H9 (cell line): ENCODE results near the gene DCAF4. TPM values are rescaled to one million over a fixed set of nuclear protein-coding genes. Genes with fewer than 3 reads are reported as not detected.

Source experiments
- DNase-seq: peaks from one replicate; pipeline ENCODE4 v3.0.0-alpha.2; 2017
- H2AFZ ChIP-seq: one replicate; pipeline ENCODE4 v1.6.1; 2013; ENCODE audit warnings: mild to moderate bottlenecking, low read length, control low read depth, moderate library complexity
- H2AK5ac ChIP-seq: 2 replicates; pipeline ENCODE4 v1.6.1; 2013; ENCODE audit warnings: low read length, control low read depth, mixed read lengths; ENCODE audit not compliant: insufficient read length
- H2BK120ac ChIP-seq: one replicate; pipeline ENCODE4 v1.6.1; 2013; ENCODE audit warnings: low read depth, mild to moderate bottlenecking, low read length, control low read depth, inconsistent platforms; ENCODE audit not compliant: poor library complexity, severe bottlenecking
- H2BK12ac ChIP-seq: 2 replicates; pipeline ENCODE4 v1.6.1; 2013; ENCODE audit warnings: low read length, control low read depth, mixed read lengths, low read depth; ENCODE audit not compliant: insufficient read length
- H2BK15ac ChIP-seq: 2 replicates; pipeline ENCODE4 v1.6.1; 2013; ENCODE audit warnings: low read depth, low read length, control low read depth
- H2BK20ac ChIP-seq: one replicate; pipeline ENCODE4 v1.6.1; 2013; ENCODE audit warnings: low read depth, mild to moderate bottlenecking, low read length, control low read depth, inconsistent platforms; ENCODE audit not compliant: poor library complexity, severe bottlenecking
- H2BK5ac ChIP-seq: 2 replicates; pipeline ENCODE4 v1.6.1; 2013; ENCODE audit warnings: low read length, control low read depth, mixed read lengths; ENCODE audit not compliant: insufficient read length
- H3K14ac ChIP-seq: 2 replicates; pipeline ENCODE4 v1.6.1; 2013; ENCODE audit warnings: low read length, control low read depth; ENCODE audit not compliant: insufficient read depth
- H3K18ac ChIP-seq: 2 replicates; pipeline ENCODE4 v1.6.1; 2013; ENCODE audit warnings: low read depth, mild to moderate bottlenecking, mixed read lengths, low read length, control low read depth; ENCODE audit not compliant: insufficient read length
- H3K23ac ChIP-seq: 2 replicates; pipeline ENCODE4 v1.6.1; 2013; ENCODE audit warnings: low read length, control low read depth, mixed read lengths, low read depth; ENCODE audit not compliant: insufficient read length
- H3K23me2 ChIP-seq: 2 replicates; pipeline ENCODE4 v1.6.1; 2013; ENCODE audit warnings: low read depth, mild to moderate bottlenecking, mixed read lengths, low read length, control low read depth; ENCODE audit not compliant: insufficient read length, poor library complexity, severe bottlenecking
- H3K27ac ChIP-seq: 2 replicates; pipeline ENCODE4 v1.5.1; 2013; ENCODE audit warnings: low read length, control low read depth, mixed read lengths, low read depth; ENCODE audit not compliant: insufficient read length
- H3K27me3 ChIP-seq: 2 replicates; pipeline ENCODE4 v1.6.1; 2013; ENCODE audit warnings: low read length, control low read depth, inconsistent platforms; ENCODE audit not compliant: insufficient read depth
- H3K4ac ChIP-seq: 2 replicates; pipeline ENCODE4 v1.6.1; 2013; ENCODE audit warnings: low read depth, mild to moderate bottlenecking, control low read depth, inconsistent platforms, low read length, moderate library complexity
- H3K4me1 ChIP-seq: 2 replicates; pipeline ENCODE4 v1.6.1; 2013; ENCODE audit warnings: low read length, control low read depth, inconsistent platforms; ENCODE audit not compliant: insufficient read depth
- H3K4me2 ChIP-seq: 2 replicates; pipeline ENCODE4 v1.6.1; 2013; ENCODE audit warnings: low read length, control low read depth, mixed read lengths; ENCODE audit not compliant: insufficient read length, insufficient read depth
- H3K56ac ChIP-seq: 2 replicates; pipeline ENCODE4 v1.6.1; 2013; ENCODE audit warnings: low read depth, mild to moderate bottlenecking, mixed read lengths, low read length, control low read depth; ENCODE audit not compliant: insufficient read length
- H3K79me1 ChIP-seq: 2 replicates; pipeline ENCODE4 v1.6.1; 2013; ENCODE audit warnings: low read depth, mild to moderate bottlenecking, moderate library complexity, low read length, control low read depth, inconsistent platforms; ENCODE audit not compliant: insufficient read depth, poor library complexity, severe bottlenecking
- H3K79me2 ChIP-seq: 2 replicates; pipeline ENCODE4 v1.6.1; 2013; ENCODE audit warnings: low read length, control low read depth, inconsistent platforms; ENCODE audit not compliant: insufficient read depth
- H3K9ac ChIP-seq: 2 replicates; pipeline ENCODE4 v1.6.1; 2013; ENCODE audit warnings: low read length, control low read depth, mixed read lengths; ENCODE audit not compliant: insufficient read length; ENCODE audit errors: extremely low read depth
- H3K9me3 ChIP-seq: one replicate; pipeline ENCODE4 v1.6.1; 2013; ENCODE audit warnings: low read depth, low read length, inconsistent platforms; ENCODE audit not compliant: control insufficient read depth
- H3T11ph ChIP-seq: one replicate; pipeline ENCODE4 v1.6.1; 2013; ENCODE audit warnings: mild to moderate bottlenecking, low read length, control low read depth, inconsistent platforms
- H4K20me1 ChIP-seq: one replicate; pipeline ENCODE4 v1.6.1; 2013; ENCODE audit not compliant: control insufficient read depth, insufficient read length, insufficient read depth
- H4K5ac ChIP-seq: 2 replicates; pipeline ENCODE4 v1.6.1; 2013; ENCODE audit warnings: low read depth, mild to moderate bottlenecking, mixed read lengths, low read length, control low read depth; ENCODE audit not compliant: insufficient read length
- H4K8ac ChIP-seq: replicated peaks from 2 replicates; pipeline ENCODE4 v1.6.1; 2013; ENCODE audit warnings: low read length, control low read depth, mixed read lengths, low read depth; ENCODE audit not compliant: insufficient read length
- H4K91ac ChIP-seq: 2 replicates; pipeline ENCODE4 v1.6.1; 2013; ENCODE audit warnings: low read depth, mild to moderate bottlenecking, moderate library complexity, mixed read lengths, low read length, control low read depth; ENCODE audit not compliant: insufficient read length
- H3K27ac Mint-ChIP-seq, 3 experiments: 2 replicates in 2 of 3; 3 replicates in 1 of 3; pipeline ENCODE4 v1.8.0; 2020 to 2021; ENCODE audit warnings: mixed read lengths in 3 of 3, mild to moderate bottlenecking in 1 of 3, moderate library complexity in 1 of 3
- H3K27me3 Mint-ChIP-seq: 2 replicates; pipeline ENCODE4 v1.8.0; 2021; ENCODE audit warnings: low read depth, mild to moderate bottlenecking, moderate library complexity, mixed read lengths
- H3K36me3 Mint-ChIP-seq, 3 experiments: 2 replicates in 2 of 3; 3 replicates in 1 of 3; pipeline ENCODE4 v1.8.0; 2020 to 2021; ENCODE audit warnings: low read depth in 3 of 3, mixed read lengths in 3 of 3; ENCODE audit not compliant: insufficient read depth in 1 of 3
- H3K4me1 Mint-ChIP-seq, 2 experiments: 2 replicates each; pipeline ENCODE4 v1.8.0; 2020; ENCODE audit warnings: mixed read lengths in 2 of 2
- H3K4me3 Mint-ChIP-seq, 2 experiments: 2 replicates in 1 of 2; 3 replicates in 1 of 2; pipeline ENCODE4 v1.8.0; 2020 to 2021; ENCODE audit warnings: mild to moderate bottlenecking in 2 of 2, mixed read lengths in 2 of 2, moderate library complexity in 1 of 2
- H3K9me3 Mint-ChIP-seq, 2 experiments: 2 replicates in 1 of 2; 3 replicates in 1 of 2; pipeline ENCODE4 v1.8.0; 2020; ENCODE audit warnings: mild to moderate bottlenecking in 2 of 2, mixed read lengths in 2 of 2, moderate library complexity in 1 of 2
- WGBS: extraction: QIAGEN DNeasy Blood & Tissue Kit; methylation state at CpG from one replicate; pipeline ENCODE4 v1.1.7; 2013; ENCODE audit warnings: missing lambda C conversion rate, low lambda C conversion rate, mixed read lengths; ENCODE audit not compliant: insufficient read length; ENCODE audit errors: extremely low coverage; 5-methylcytosine and 5-hydroxymethylcytosine counted together
- total RNA-seq: library from RNA; stranded (reverse); gene quantifications from 2 replicates; pipeline ENCODE4 v1.2.1, GENCODE V29; 2021
- TF ChIP-seq, protein P1 (sequence below): fragments of 200-600 bp; sonication (generic); conservative IDR thresholded peaks from 3 replicates; pipeline ENCODE4 v1.8.0; 2021; ENCODE audit warnings: antibody characterized with exemption, mild to moderate bottlenecking

The DCAF4 gene
- total RNA-seq, 1 experiment from 2014 or later = 32.0 TPM

DNA sequence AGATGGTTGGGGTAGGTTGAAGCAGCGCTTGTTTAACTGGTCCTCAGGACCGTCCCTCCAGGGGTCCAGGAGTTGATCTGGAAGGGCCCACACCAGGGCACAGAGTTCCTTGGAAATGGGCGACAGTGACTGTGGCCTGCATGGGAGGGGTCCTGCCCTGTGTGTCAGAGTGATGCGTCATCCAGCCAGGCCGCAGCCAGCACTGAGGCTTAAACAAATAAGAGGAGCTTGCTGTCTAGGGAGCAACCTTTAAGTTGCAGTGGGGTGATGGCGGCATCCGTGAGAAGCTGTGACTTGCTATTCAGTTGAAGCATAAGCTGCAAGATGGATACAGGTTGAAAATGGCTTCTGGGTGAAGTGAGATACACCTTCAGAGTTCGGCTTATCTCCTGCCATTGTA lies 20.2 kb downstream of the DCAF4 start:
- TF ChIP-seq, protein P1, sequence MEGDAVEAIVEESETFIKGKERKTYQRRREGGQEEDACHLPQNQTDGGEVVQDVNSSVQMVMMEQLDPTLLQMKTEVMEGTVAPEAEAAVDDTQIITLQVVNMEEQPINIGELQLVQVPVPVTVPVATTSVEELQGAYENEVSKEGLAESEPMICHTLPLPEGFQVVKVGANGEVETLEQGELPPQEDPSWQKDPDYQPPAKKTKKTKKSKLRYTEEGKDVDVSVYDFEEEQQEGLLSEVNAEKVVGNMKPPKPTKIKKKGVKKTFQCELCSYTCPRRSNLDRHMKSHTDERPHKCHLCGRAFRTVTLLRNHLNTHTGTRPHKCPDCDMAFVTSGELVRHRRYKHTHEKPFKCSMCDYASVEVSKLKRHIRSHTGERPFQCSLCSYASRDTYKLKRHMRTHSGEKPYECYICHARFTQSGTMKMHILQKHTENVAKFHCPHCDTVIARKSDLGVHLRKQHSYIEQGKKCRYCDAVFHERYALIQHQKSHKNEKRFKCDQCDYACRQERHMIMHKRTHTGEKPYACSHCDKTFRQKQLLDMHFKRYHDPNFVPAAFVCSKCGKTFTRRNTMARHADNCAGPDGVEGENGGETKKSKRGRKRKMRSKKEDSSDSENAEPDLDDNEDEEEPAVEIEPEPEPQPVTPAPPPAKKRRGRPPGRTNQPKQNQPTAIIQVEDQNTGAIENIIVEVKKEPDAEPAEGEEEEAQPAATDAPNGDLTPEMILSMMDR = no peak
- no CpG with 5 or more reads among the region's 8 CpGs for WGBS
- Histone ChIP-seq H2BK12ac (no peak overlapping the region), H3K9ac (no peak overlapping the region), H3T11ph (no peak overlapping the region), H4K91ac (no peak overlapping the region), H3K79me2 (no peaks in the 10 kb centered on the region), H3K14ac (no peak overlapping the region), H3K27ac (no peak overlapping the region), H2BK5ac (no peak overlapping the region), H2AK5ac (no peak overlapping the region), H4K8ac (no peak overlapping the region), H3K4me1 (no peaks in the 10 kb centered on the region), H2BK20ac (no peak overlapping the region), H3K18ac (no peak overlapping the region), H3K23ac (no peak overlapping the region), H3K4me2 (no peak overlapping the region), H3K23me2 (no peaks in the 10 kb centered on the region), H4K20me1 (no peaks in the 10 kb centered on the region), H3K9me3 (no peaks in the 10 kb centered on the region), H3K27me3 (no peaks in the 10 kb centered on the region), H3K4ac (no peak overlapping the region), H2BK15ac (no peak overlapping the region), H3K56ac (no peak overlapping the region), H2AFZ (no peak overlapping the region), H4K5ac (no peak overlapping the region), H2BK120ac (no peak overlapping the region), H3K79me1 (no peaks in the 10 kb centered on the region)
- DNase-seq = no peak
- Mint-ChIP-seq H3K4me3 (no peak overlapping the region), H3K27ac (no peak overlapping the region), H3K27me3 (no peaks in the 10 kb centered on the region), H3K9me3 (no peaks in the 10 kb centered on the region), H3K36me3 (peaks cover 4 to 50% (median 25%) of the 10 kb centered on the region in 3 experiments; a peak in 6 of 7 replicates), H3K4me1 (no peaks in the 10 kb centered on the region)
